ENCODE measurements around the gene PCDHGA1. TPM values are rescaled to one million over a fixed set of nuclear protein-coding genes. Genes with fewer than 3 reads are reported as not detected.

Gene PCDHGA1
- total RNA-seq, 1 experiment from 2014 or later: 0.04 TPM

- no peaks in the 10 kb centered on the region for H3K79me2 ChIP-seq (ENCODE audit: low read length)
- H3K27me3 ChIP-seq (ENCODE audit: low read length): no peaks in the 10 kb centered on the region
- ChIA-PET CTCF (interaction anchor here (0.6 kb wide), 1 partner anchor 26 kb away, joined by 4 read pairs; the partner anchor contains the start of gene PCDHGA1), POLR2A (ENCODE audit: unreplicated experiment) (no interaction called here)
- no peak for DNase-seq
- H2AFZ ChIP-seq (ENCODE audit: low read length): no peak overlapping the region
- intact Hi-C loops (cut with micrococcal nuclease): no loop called here
- no peaks in the 10 kb centered on the region for H3K36me3 ChIP-seq (ENCODE audit: low read depth, low read length)
- ATAC-seq: no peak
- no peak overlapping the region for H3K9ac ChIP-seq (ENCODE audit: low read length)
- no peak for TF ChIP-seq CTCF (conservative IDR thresholded peaks at IDR 0.05; ENCODE audit: low read depth, low read length)
- no peak for TF ChIP-seq EZH2phosphoT487 (IDR thresholded peaks at IDR 0.05; ENCODE audit: borderline replicate concordance, low read length)
- no peak for TF ChIP-seq EZH2 (IDR thresholded peaks at IDR 0.05; ENCODE audit: low read length, unreplicated experiment)
- H3F3A ChIP-seq (ENCODE audit: low read length, unreplicated experiment): no peaks in the 10 kb centered on the region
- H4K20me1 ChIP-seq (ENCODE audit: low read length): no peaks in the 10 kb centered on the region
- H3K27ac ChIP-seq (ENCODE audit: low read length): no peak overlapping the region
- H3K9me2 ChIP-seq (replicated peaks; ENCODE audit: low read length): no peaks in the 10 kb centered on the region
- BruUV-seq (replicated peaks): no TSS peak
- no peaks in the 10 kb centered on the region for H3K4me1 ChIP-seq (ENCODE audit: insufficient read depth, low read length)
- H3K4me3 ChIP-seq (ENCODE audit: low read length): no peak overlapping the region
- no peaks in the 10 kb centered on the region for H3K9me3 ChIP-seq (ENCODE audit: low read length)
- H3K4me2 ChIP-seq (ENCODE audit: low read length): no peak overlapping the region
These were observed 25.8 kb downstream of the PCDHGA1 start for GRCh38 chr5:141356133-141356532.

GRCh38 chr5:141356950-141357349, 26.6 kb downstream of the PCDHGA1 start:
- no peaks in the 10 kb centered on the region for H3K27me3 ChIP-seq (ENCODE audit: low read length)
- no TSS peak for BruUV-seq (replicated peaks)
- H3K4me2 ChIP-seq (ENCODE audit: low read length): no peak overlapping the region
- ChIA-PET POLR2A (ENCODE audit: unreplicated experiment) (no interaction called here), CTCF (no interaction called here)
- no peak overlapping the region for H3K9ac ChIP-seq (ENCODE audit: low read length)
- H3K4me1 ChIP-seq (ENCODE audit: insufficient read depth, low read length): no peaks in the 10 kb centered on the region
- H4K20me1 ChIP-seq (ENCODE audit: low read length): no peaks in the 10 kb centered on the region
- ATAC-seq (no peak), DNase-seq (no peak)
- H3K27ac ChIP-seq (ENCODE audit: low read length): no peak overlapping the region
- H3F3A ChIP-seq (ENCODE audit: low read length, unreplicated experiment): no peaks in the 10 kb centered on the region
- H3K9me3 ChIP-seq (ENCODE audit: low read length): no peaks in the 10 kb centered on the region; the same call in 1 of the 2 replicates
- H3K9me2 ChIP-seq (replicated peaks; ENCODE audit: low read length): no peaks in the 10 kb centered on the region
- intact Hi-C loops (cut with micrococcal nuclease): no loop called here
- H3K79me2 ChIP-seq (ENCODE audit: low read length): no peaks in the 10 kb centered on the region
- H3K36me3 ChIP-seq (ENCODE audit: low read depth, low read length): no peaks in the 10 kb centered on the region
- TF ChIP-seq EZH2 (IDR thresholded peaks at IDR 0.05; ENCODE audit: low read length, unreplicated experiment): no peak
- no peak for TF ChIP-seq EZH2phosphoT487 (IDR thresholded peaks at IDR 0.05; ENCODE audit: borderline replicate concordance, low read length)
- TF ChIP-seq CTCF (conservative IDR thresholded peaks at IDR 0.05; ENCODE audit: low read depth, low read length): no peak
- H2AFZ ChIP-seq (ENCODE audit: low read length): no peak overlapping the region
- no peak overlapping the region for H3K4me3 ChIP-seq (ENCODE audit: low read length)

- Histone ChIP-seq H3K9me3 (ENCODE audit: low read length) (no peaks in the 10 kb centered on the region; the same call in 1 of the 2 replicates), H3K4me1 (ENCODE audit: insufficient read depth, low read length) (0 out of 2 replicates have a peak, but pooled peaks cover 3% of the 10 kb centered on the region), H4K20me1 (ENCODE audit: low read length) (no peaks in the 10 kb centered on the region), H3K36me3 (ENCODE audit: low read depth, low read length) (no peaks in the 10 kb centered on the region), H3K4me2 (ENCODE audit: low read length) (peak within 1 kb of the TSS; percentile 80), H3K27ac (ENCODE audit: low read length) (0 out of 2 replicates have a peak within 1 kb of the TSS, but pooled peaks have one; percentile 23), H3F3A (ENCODE audit: low read length, unreplicated experiment) (no peaks in the 10 kb centered on the region), H3K27me3 (ENCODE audit: low read length) (no peaks in the 10 kb centered on the region), H3K9me2 (replicated peaks; ENCODE audit: low read length) (no peaks in the 10 kb centered on the region), H3K9ac (ENCODE audit: low read length) (peak within 1 kb of the TSS; percentile 53), H3K4me3 (ENCODE audit: low read length) (peak within 1 kb of the TSS; percentile 69), H3K79me2 (ENCODE audit: low read length) (no peaks in the 10 kb centered on the region), H2AFZ (ENCODE audit: low read length) (peak within 1 kb of the TSS; percentile 94)
- BruUV-seq (replicated peaks): TSS peak; percentile 36
- TF ChIP-seq EZH2 (IDR thresholded peaks at IDR 0.05; ENCODE audit: low read length, unreplicated experiment): no peak
- TF ChIP-seq CTCF (conservative IDR thresholded peaks at IDR 0.05; ENCODE audit: low read depth, low read length): peak; percentile 67; the same call in 1 of the 2 replicates
- CTCF ChIA-PET: interaction anchor here (0.6 to 1.1 kb wide), 2 partner anchors 201 to 204 kb away, joined by 4 to 5 read pairs; no protein-coding TSS in a partner anchor
- peak; percentile 62 for ATAC-seq
- POLR2A ChIA-PET (ENCODE audit: unreplicated experiment): no interaction called here
- peak; percentile 63 for DNase-seq
- intact Hi-C loops (cut with micrococcal nuclease): loop anchor here (1.0 to 5.0 kb wide), 2 partner anchors 200 to 268 kb away; partner anchors contain the start of gene PCDHB2
These were observed 29.6 kb downstream of the PCDHGA1 start, which contains the start of gene PCDHGB2 for GRCh38 chr5:141359790-141360426. Gene PCDHGB2 (plus strand): TSS chr5:141359994. CDS start chr5:141360136, 142 bp downstream.
